T-helper 1 cell (primary cell): ENCODE measurements around the gene SCP2.

Experiments used
- DNase-seq, 5 donors: peaks; one replicate each; pipeline ENCODE4 v3.0.0-alpha.2; 2012 to 2020

The SCP2 gene

DNA sequence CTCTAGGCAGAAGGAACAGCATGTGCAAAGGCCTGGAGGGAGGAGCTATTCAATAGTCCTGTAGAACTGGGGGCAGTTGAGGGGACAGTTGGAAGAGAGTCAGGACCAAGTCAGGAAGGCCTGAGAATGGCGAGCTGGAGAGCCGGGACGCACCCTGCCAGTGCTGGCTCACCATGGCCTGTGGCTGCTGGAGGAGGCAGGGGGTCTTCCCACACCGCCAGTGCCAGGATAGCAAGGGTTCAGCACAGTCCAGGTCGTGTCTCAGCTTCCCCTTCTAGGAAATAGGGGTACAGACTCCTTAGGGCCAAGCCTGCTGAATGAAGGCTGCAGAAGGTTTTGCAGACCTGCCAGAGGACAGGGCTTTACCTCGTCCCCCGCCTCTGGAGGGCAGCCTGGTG is 142.2 kb downstream of the SCP2 start:
- DNase-seq, result no peak

DNA sequence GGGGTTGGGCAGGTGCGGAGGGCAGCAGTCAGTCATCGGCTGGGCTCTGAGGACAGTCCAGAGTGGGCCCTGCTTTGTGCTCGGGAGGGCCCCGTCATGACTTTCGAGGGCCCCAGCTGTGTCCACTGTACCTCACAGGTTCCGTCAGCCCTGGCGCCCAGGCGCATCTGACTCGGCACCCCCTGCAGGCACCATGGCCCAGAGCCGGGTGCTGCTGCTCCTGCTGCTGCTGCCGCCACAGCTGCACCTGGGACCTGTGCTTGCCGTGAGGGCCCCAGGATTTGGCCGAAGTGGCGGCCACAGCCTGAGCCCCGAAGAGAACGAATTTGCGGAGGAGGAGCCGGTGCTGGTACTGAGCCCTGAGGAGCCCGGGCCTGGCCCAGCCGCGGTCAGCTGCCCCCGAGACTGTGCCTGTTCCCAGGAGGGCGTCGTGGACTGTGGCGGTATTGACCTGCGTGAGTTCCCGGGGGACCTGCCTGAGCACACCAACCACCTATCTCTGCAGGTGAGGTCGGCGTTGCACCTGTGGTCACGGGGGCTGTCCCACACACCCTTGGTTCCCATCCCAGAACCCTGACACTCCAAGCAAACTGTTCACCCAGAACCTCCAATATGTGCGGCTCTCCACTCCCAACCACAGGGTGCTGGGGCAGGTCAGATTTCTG is 142.7 kb downstream of the SCP2 start:
- DNase-seq, result no peak

DNA sequence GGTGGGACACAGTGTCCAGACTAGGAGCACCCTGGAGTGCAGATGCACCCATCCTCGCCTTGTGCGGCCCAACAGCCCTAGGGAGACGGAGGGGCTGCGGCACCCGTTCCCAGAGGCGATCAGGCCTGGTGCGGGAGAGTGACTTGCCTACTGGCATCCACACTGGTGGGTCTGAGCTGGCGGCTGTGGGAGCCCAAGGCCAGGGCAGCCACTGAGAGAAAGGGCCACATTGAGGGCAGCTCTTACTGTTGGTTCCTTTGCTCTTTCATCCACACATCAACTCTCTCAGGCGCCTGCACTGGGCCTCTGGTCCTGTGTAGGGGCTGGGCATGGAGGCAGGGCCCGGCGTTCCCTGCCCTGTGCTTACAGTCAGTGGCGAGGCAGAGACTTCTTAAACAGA is 143.5 kb downstream of the SCP2 start:
- DNase-seq, result no peak

DNA sequence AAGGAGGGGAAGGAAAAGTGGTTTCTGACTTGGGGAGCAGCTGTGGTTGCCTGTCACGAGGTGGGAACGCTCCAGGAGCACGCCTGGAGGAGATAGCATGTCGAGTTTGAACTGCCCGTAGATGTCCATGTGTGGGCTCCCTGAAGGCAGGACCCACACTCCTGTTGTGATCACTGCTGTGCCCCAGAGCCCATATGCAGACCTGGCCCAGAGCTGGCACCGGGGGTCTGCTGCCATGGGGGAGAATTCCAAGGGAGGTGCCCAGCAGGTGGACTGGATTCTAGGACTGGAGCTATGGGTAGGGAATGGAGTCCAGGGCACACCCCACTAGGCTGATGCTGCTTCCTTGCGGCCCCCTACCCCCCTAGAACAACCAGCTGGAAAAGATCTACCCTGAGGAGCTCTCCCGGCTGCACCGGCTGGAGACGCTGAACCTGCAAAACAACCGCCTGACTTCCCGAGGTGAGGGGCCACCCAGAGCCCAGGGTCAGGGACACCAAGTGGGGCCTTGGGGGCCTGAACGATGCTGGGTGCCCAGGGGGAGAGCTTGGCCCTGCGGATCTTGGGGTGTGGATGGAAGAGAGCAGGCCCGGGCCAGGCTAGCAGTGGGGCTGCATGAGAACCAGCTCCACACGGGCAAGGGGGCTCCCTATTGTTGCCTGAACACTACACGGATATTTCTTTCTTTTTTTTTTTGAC is 144.2 kb downstream of the SCP2 start:
- no peak for DNase-seq

DNA sequence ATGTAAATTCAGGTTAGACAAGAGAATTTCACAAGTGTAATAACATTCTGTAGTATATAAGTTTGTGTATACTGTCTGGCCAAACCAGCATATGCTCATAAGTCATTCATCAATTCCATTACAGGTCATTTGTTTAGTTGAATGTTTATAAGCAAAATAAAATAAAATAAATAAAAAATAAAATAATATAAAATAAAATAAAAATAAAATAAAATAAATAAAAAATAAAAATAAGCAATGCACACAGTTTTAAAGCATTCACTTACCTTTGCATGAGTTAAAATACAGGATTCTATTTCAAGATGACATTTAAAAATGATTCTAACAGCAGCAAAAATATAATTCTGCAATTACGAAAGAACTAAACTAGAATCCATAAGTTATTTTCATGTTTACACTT is 144.8 kb downstream of the SCP2 start:
- no peak for DNase-seq

DNA sequence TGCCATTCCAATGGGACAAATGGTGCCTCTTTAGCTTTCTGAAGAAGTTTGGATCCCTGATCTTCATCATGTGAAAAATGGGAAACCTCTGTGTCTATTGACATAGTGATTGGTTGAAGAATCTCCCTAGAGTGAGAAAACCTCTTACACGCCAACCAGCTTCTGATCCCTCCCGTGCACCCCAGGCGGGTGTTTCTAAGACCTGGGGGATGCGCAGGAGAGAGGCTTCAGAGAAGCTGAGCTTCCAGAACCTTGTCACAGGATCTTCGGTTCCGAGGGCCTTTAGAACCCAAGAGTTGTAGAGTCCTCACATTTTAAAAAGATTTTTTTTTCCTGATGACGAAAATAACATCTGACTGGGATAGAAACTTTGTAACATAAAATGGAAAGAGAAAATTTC is 146.2 kb downstream of the SCP2 start:
- DNase-seq, result no peak

DNA sequence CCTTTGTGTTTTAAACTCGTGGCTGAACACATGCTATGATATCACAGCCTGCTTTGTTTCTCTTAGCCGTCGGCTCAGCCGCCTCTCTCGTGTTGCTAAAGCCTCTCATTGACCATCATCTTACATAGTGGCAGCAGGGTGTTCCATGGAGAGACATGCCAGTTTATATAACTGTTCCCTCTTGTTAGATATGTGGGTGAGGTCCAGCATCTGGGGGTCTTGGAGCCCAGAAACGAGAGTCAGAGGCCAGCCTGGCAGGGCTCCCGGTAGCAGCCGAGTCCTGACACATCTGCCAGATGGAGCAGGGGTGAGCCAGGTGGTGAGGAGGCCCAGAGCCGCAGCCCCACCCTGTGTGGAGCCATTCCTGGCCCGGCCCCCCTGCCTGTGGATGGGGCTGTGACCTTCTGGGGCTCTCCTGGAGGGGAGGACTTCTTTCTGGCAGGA is 146.8 kb downstream of the SCP2 start:
- DNase-seq, result no peak

DNA sequence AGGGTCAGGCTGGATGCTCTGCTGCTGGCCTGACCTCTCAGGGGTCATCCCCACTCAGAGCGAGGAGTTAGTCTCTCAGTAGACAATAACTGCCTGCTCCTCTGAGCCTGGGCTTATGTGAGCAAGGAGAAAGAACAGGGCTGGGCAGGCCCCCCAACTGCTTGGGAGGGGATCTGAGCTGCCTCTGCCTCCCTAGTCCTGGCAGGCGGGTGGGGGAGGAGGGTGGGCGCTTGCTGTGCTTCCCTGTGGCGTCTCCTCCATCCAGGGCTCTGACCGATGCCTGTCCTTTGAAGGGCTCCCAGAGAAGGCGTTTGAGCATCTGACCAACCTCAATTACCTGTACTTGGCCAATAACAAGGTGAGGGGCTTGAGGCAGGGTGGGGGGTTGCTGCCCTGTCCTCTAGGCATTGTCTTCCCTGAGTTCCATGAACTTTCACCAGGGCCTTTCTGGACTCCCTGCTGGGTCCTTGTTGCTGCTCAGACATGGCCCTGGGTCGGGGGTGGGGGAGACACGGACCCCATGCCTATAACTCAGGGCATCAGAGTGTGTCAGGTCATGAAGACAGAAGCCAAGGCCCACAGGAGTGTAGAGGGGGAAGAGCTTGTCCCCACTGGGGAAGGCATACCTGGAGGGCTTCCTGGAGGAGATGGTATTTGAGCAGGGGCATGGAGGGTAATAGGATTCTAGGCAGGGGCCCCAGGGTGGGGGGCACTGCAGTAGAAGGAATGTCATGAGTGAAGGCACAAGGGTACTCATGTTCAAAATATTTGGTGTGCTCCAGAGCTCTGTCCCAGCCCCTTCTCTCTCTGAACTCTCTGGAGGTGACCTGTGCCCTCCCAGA is 147.5 kb downstream of the SCP2 start:
- DNase-seq, result no peak

DNA sequence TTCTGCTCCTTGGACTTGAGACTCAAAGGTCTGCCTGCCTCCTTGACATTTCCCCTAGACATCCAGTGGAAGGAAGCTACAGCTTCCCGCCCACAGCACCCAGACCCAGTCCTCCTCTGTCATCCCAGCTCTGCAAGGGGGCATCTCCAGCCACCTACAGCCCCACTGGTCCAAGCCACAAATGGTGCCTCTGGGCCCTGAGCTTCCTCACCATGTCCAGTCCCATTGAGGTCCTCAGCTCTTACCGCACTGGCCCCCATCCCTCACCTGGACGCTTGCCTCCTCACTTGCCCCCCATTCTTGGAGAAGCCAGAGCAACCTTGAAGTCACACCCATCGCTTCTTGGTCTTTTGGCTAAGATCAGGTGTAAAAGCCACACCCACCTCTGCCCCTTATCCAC is 148.1 kb downstream of the SCP2 start:
- DNase-seq, result no peak

DNA sequence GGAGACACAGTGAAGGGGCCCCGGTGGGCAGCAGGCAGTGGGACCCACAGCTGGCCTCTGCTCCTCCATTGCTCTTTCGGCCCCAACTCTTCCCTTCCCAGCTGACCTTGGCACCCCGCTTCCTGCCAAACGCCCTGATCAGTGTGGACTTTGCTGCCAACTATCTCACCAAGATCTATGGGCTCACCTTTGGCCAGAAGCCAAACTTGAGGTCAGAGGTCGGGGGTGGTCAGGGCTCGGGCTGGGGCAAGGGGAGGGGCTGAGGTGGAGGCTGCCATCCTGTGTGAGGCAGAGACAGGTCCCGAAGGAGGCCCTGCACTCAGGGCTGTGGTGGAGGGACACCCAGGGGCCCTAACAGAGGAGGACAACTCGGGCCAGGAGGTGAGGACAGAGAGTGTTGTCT is 148.7 kb downstream of the SCP2 start:
- DNase-seq, result no peak

DNA sequence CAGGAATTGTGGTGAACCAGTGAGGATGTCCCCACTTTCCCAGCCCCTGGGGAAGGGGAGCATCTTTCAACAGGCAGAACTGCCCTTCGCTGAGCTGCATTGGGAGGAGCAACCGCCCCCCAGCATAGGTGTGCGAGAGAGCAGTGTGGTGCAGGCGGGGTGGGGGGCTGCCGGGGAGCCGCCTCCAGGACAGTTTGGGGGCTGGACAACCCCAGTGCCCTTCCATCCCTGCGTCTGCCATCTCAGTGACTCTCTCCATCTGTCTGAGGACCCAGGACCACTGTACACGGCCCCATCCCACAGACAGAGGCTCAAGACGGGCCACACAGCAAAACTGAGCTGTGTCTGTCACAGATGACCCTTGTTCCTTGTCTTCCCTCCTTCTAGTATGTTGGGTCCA is 149.1 kb downstream of the SCP2 start:
- DNase-seq, result no peak

DNA sequence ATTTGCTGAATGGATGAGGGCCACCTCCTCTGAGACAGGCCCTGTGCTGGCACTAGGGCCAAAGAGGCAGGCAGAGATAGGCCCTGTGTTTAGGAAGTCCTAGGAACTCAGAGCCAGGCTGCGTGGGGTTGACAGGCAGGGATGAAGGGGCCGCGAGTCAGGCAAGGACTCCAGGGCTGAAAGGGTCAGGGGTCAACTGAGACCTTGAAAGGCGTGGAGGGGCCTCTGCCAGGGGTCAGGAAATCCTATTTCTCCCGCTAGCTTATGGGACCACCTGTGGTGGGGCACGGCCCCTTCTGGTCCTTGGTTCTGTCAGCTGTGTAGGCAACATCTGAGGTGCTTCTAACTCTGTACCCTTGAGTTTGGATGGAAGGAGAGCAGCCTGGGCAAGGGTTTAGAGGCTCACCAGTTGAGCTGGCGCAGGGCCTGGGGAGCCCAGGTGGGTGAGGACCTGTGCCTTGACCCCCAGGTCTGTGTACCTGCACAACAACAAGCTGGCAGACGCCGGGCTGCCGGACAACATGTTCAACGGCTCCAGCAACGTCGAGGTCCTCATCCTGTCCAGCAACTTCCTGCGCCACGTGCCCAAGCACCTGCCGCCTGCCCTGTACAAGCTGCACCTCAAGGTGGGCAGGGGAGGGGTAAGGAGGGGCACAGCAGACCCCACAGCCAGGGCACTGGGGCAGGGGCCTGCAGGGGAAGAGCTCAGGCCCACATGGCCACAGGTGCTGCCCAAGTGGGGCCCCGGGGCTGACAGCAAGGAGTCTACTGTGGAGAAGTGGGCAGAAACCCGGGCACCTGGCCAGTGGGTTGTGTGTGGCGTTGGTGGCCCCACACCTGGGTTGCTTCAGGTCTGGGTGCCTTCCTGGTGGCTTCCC is 149.9 kb downstream of the SCP2 start:
- DNase-seq, result no peak

DNA sequence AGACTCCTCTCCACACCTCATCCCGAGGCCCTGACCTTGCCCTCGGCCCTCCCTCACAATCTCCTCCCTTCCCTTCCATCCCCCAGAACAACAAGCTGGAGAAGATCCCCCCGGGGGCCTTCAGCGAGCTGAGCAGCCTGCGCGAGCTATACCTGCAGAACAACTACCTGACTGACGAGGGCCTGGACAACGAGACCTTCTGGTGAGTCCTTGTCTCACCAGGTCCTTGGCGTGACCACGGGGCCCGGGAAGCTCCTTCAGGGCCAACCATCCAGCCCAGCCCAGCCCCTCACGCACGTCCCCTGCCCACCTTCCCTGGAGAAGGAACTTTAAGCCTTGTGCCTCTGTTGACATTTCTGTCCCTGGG is 150.5 kb downstream of the SCP2 start:
- no peak for DNase-seq

DNA sequence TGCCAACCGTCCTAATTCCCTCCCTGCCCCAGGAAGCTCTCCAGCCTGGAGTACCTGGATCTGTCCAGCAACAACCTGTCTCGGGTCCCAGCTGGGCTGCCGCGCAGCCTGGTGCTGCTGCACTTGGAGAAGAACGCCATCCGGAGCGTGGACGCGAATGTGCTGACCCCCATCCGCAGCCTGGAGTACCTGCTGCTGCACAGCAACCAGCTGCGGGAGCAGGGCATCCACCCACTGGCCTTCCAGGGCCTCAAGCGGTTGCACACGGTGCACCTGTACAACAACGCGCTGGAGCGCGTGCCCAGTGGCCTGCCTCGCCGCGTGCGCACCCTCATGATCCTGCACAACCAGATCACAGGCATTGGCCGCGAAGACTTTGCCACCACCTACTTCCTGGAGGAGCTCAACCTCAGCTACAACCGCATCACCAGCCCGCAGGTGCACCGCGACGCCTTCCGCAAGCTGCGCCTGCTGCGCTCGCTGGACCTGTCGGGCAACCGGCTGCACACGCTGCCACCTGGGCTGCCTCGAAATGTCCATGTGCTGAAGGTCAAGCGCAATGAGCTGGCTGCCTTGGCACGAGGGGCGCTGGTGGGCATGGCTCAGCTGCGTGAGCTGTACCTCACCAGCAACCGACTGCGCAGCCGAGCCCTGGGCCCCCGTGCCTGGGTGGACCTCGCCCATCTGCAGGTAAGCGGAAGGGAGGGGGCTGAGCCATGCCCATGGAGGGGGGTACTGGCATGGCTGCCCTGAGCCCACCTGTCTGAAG is 151.4 kb downstream of the SCP2 start:
- DNase-seq, result no peak

DNA sequence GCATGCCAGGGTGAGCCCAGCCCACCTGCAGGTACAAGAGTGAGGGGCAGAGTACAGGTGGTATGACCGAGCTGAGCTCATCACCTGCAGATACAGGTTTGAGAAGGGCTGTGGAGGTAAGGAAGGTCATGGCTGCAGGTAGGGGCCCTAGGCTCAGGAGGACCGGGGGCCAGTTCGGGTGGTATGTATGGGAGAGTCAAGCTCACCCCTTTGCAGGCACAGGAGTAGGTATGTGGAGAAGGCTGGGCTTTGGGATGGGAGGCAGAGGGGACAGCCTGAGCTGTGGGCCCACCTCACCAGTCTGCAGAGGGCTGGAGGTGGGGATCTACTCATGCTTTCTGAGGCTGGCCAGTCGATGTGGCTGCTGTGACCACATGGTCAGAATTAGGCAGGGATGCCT is 152.2 kb downstream of the SCP2 start:
- DNase-seq, result no peak

DNA sequence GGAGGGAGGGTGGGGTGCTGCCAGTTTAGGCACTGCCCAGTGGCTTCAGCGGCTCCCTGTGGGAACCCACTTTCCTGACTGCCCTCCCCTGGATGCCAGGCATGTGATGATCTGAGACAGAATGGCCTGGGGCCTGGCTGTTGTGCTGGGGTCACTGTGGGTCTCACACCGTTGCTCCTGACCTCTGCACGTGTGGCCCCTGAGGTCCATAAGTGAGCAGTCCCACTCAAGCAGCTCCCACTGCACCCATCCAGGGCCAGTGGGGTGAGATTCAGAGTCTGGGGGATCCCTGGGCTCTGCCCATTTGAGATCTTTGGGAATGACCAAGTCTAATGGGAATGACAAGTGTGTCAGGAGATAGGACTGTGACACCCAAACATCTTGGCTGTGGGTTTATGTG is 153.0 kb downstream of the SCP2 start:
- DNase-seq, result no peak

DNA sequence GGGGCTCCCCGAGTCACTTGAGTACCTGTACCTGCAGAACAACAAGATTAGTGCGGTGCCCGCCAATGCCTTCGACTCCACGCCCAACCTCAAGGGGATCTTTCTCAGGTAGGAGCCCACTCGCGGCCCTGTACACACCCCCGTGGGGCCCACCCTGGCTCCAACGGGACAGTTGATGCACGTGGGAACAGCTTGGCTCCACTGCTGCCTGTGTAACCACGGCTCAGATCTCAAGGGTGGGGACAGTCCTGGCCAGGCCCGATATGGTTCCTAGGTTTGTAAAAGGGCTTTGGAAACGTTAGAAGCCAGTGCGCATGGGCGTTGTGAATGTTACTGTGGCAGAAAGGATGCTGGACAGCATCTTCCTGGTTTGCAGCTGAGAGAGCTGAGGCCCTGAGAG is 153.7 kb downstream of the SCP2 start:
- DNase-seq, result no peak

DNA sequence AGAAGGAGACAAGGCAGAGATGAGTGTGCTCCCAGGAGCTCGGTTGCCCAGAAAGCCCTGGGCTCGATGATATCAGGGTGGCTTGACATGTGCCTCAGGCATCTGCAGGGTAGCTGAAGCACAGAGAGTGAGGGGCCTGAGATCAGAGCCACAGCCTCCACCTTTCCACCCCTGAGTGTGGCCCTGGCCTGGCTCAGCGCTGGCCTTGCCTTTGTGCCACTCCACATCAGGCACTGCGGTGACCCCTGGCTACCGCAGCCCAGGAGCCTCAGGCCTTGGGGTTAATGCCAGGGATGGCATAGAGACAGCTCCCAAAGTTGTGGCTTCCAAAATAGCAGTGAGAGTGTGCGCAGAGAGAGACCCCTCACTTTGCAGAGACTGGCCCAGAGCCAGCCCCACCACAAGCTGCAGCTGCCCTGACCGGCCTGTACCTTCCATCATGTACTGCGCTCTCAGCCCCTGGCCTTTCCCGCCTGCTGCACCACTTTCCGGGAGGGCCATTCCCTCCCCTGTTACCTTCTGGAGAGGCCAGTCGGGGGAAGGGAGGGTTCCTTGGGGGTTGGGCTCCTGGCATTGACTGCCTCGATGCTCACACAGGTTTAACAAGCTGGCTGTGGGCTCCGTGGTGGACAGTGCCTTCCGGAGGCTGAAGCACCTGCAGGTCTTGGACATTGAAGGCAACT is 154.4 kb downstream of the SCP2 start:
- DNase-seq, result no peak

DNA sequence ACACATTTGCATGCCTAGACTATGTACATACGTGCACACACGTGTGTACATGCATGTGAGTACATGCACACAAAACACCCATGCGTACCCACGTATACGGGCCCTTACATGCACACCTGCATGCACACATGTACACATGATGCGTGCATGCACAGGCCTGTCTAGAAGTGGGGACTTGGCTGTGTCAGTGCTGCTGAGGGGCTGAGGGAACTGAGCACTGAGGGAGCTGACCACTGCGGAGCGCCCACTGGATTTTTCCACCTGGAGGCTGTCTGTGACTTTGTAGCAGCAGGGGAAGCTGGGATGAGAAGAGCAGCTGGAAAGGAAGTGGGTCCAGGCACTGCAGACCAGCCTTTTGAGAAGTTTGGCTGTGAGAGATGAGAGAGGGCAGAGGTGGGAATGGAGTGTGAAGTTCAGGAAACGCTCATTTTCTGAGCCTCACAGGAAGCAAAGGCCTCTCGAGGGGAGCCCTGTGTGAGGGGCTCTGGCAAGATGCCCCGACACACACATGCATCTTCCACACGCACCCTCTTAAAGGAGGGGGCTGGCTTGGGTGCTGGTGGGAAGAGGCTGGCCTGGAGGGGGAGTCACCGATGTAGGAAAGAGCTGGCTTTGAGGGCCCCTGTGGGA is 155.9 kb downstream of the SCP2 start:
- no peak for DNase-seq

DNA sequence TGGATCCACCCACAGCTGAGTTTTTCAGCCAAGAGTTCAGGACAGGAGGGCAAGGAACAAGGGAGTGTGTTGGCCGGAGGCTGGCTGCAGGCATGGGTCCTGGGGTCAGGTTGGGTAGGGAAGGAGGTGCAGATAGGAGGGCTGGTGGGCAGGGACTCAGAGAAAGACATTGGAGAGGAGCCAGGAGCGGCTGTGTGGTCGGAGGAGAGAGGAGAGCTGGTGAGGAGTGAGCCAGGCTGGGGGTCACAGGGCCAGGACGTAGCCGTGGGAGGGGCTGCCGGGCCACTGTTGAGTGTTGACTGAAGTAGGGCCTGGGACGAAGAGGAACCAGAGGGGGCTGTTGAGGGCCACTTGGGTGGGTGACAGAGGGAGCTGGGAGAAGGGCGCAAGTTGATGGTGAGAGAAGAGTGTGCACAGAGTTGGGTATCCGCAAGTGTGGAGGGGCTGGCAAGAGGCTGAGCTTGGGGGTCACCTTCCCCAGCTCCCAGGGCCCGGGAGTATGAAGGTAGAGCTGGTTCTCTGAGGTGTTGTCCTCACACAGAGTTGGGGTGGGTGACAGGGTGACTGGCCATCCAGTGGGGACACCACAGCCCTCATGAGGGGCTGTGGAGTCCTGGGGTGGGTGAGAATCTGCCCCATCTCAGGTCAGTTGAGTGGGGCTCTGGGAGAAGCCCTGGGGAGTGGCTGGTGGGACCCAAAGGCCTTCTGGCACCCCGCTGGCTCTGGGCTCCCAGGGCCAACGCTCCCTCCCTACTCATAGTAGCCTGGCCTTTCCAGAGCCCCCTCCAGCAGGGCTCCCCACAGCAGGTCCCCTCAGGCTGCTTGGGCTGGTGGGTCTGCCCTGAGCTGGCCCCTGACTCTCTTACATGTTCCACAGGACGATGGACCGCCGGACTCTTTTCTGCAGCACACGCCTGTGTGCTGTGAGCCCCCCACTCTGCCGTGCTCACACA is 156.8 kb downstream of the SCP2 start:
- no peak for DNase-seq
